ENCODE measurements around the gene COG5.
A peak's percentile ranks its signal among the peaks of the same experiment; 100 is the strongest.

COG5 gene

GRCh38 chr7:107453388-107453787, 110.3 kb downstream of the COG5 start:
- no peak for DNase-seq

- no peak for DNase-seq
Measured at GRCh38 chr7:107450970-107451369, 112.8 kb downstream of the COG5 start.

- no peak for DNase-seq
Measured at GRCh38 chr7:107446988-107447387, 116.7 kb downstream of the COG5 start.

GRCh38 chr7:107446531-107446930, 117.2 kb downstream of the COG5 start:
- peak in 1 of 2 donors; percentile 7 for DNase-seq

GRCh38 chr7:107442678-107443077, 121.0 kb downstream of the COG5 start:
- DNase-seq, result no peak

GRCh38 chr7:107441581-107442422, 121.9 kb downstream of the COG5 start:
- no peak for DNase-seq

GRCh38 chr7:107439025-107439424, 124.7 kb downstream of the COG5 start:
- DNase-seq, result no peak

GRCh38 chr7:107435749-107436148, 128.0 kb downstream of the COG5 start:
- DNase-seq, result no peak

GRCh38 chr7:107432261-107432660, 131.5 kb downstream of the COG5 start:
- no peak for DNase-seq

- no peak for DNase-seq
Measured at GRCh38 chr7:107430057-107430456, 133.7 kb downstream of the COG5 start.

- DNase-seq, result no peak
Measured at GRCh38 chr7:107428642-107429041, 135.1 kb downstream of the COG5 start.

- no peak for DNase-seq
Measured at GRCh38 chr7:107427462-107427861, 136.3 kb downstream of the COG5 start.

GRCh38 chr7:107414198-107414597, 149.5 kb downstream of the COG5 start:
- no peak for DNase-seq

- DNase-seq, result no peak
Measured at GRCh38 chr7:107408349-107408748, 155.4 kb downstream of the COG5 start.

- no peak for DNase-seq
Measured at GRCh38 chr7:107405559-107405958, 158.2 kb downstream of the COG5 start.

GRCh38 chr7:107404740-107405537, 158.8 kb downstream of the COG5 start:
- no peak for DNase-seq

GRCh38 chr7:107398161-107398560, 165.6 kb downstream of the COG5 start:
- no peak for DNase-seq

- no peak for DNase-seq
Measured at GRCh38 chr7:107396990-107397389, 166.7 kb downstream of the COG5 start.

- DNase-seq, result no peak
Measured at GRCh38 chr7:107396081-107396480, 167.6 kb downstream of the COG5 start.

- no peak for DNase-seq
Measured at GRCh38 chr7:107394831-107395230, 168.9 kb downstream of the COG5 start.

- no peak for DNase-seq
Measured at GRCh38 chr7:107394276-107394675, 169.4 kb downstream of the COG5 start.

GRCh38 chr7:107392830-107393229, 170.9 kb downstream of the COG5 start:
- DNase-seq, result no peak

GRCh38 chr7:107390916-107391315, 172.8 kb downstream of the COG5 start:
- no peak for DNase-seq

GRCh38 chr7:107388604-107389003, 175.1 kb downstream of the COG5 start:
- DNase-seq, result no peak
